Coronary artery (tissue), 2 donors: ENCODE data around the gene ZDHHC15.
"Not testable (repeated sequence)": the region's sequence is repeated elsewhere in the genome, so short reads cannot be mapped to it uniquely, and the experiment has no call there.

Experiments
- DNase-seq: peaks from one replicate; pipeline ENCODE4 v3.0.0-alpha.2; 2017; ENCODE audit warnings: low spot score
- H3K27ac ChIP-seq, 2 donors: fragments of 200-600 bp; sonication (generic); one replicate each; pipeline ENCODE4 v1.5.1; 2016 to 2019
- H3K4me3 ChIP-seq: fragments of 200-600 bp; sonication (generic); 2 replicates; pipeline ENCODE4 v1.5.1; 2016; ENCODE audit warnings: mild to moderate bottlenecking, moderate library complexity
- TF ChIP-seq, protein P1 (sequence below): fragments of 200-600 bp; sonication (generic); IDR thresholded peaks from one replicate; pipeline ENCODE4 v1.5.1; 2019; ENCODE audit warnings: antibody characterized with exemption

ZDHHC15 gene, protein sequence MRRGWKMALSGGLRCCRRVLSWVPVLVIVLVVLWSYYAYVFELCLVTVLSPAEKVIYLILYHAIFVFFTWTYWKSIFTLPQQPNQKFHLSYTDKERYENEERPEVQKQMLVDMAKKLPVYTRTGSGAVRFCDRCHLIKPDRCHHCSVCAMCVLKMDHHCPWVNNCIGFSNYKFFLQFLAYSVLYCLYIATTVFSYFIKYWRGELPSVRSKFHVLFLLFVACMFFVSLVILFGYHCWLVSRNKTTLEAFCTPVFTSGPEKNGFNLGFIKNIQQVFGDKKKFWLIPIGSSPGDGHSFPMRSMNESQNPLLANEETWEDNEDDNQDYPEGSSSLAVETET

DNA sequence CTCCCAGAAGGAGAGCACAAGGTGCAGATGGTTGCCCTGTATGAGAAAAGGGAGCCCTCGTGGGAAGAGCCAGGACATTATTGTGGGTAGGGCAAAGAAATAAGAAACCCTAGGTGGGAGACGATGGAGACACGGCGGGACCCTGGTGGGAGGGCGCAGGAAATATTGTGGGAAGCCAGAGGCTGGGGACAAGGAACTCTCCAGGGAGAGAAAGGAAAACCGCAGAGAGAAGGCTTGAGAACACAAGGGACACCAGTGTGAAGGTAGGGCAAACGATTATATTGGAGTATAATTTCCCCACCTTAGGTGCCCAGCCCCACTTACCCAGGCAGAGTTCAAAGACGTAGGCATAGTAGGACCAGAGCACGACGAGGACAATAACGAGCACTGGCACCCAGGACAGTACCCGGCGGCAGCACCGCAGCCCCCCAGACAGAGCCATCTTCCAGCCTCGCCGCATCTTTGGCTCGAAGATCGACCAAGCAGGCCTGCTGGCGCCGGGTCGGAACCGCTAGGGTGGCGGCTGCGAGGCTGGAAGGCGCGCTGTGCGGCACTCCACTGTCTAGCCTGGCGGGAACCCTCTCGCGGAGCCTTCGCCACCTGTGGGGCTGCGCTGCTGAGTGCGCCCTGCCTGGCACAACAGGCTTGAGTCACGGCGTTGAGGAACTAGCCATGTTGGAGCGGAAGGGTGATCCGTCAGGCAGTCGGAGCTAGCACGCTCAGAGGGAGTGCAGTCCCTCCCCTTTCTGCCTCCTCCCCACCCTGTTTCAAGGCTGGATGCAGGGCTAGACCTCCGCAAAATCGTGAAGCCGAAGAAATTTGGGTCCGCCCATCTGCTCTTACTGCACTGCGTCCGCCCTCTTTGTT lies at the start of gene ZDHHC15:
Gene ZDHHC15, minus strand, starts transcription at position 473 of the 867 bp plus-strand sequence. Its CDS starts 13 bp downstream, at position 460.
- TF ChIP-seq, protein P1, sequence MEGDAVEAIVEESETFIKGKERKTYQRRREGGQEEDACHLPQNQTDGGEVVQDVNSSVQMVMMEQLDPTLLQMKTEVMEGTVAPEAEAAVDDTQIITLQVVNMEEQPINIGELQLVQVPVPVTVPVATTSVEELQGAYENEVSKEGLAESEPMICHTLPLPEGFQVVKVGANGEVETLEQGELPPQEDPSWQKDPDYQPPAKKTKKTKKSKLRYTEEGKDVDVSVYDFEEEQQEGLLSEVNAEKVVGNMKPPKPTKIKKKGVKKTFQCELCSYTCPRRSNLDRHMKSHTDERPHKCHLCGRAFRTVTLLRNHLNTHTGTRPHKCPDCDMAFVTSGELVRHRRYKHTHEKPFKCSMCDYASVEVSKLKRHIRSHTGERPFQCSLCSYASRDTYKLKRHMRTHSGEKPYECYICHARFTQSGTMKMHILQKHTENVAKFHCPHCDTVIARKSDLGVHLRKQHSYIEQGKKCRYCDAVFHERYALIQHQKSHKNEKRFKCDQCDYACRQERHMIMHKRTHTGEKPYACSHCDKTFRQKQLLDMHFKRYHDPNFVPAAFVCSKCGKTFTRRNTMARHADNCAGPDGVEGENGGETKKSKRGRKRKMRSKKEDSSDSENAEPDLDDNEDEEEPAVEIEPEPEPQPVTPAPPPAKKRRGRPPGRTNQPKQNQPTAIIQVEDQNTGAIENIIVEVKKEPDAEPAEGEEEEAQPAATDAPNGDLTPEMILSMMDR: no peak
- DNase-seq: peak; percentile 80
- Histone ChIP-seq H3K27ac (peak within 1 kb of the TSS; percentile 67 to 88), H3K4me3 (peak within 1 kb of the TSS; percentile 71)

DNA sequence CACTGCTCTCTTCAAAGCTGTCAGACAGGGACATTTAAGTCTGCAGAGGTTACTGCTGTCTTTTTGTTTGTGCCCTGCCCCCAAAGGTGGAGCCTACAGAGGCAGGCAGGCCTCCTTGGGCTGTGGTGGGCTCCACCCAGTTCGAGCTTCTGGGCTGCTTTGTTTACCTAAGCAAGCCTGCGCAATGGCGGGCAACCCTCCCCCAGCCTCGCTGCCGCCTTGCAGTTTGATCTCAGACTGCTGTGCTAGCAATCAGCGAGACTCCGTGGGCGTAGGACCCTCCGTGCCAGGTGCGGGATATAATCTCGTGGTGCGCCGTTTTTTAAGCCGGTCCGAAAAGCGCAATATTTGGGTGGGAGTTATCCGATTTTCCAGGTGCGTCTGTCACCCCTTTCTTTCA lies 37.7 kb upstream of the ZDHHC15 start:
- DNase-seq, H3K4me3 ChIP-seq, H3K27ac ChIP-seq: not testable (repeated sequence)

GRCh38 chrX:75547783-75548182 lies 24.9 kb upstream of the ZDHHC15 start:
- Histone ChIP-seq H3K4me3 (no peak overlapping the region), H3K27ac (no peak overlapping the region)
- DNase-seq: no peak
- TF ChIP-seq, protein P1: no peak

DNA sequence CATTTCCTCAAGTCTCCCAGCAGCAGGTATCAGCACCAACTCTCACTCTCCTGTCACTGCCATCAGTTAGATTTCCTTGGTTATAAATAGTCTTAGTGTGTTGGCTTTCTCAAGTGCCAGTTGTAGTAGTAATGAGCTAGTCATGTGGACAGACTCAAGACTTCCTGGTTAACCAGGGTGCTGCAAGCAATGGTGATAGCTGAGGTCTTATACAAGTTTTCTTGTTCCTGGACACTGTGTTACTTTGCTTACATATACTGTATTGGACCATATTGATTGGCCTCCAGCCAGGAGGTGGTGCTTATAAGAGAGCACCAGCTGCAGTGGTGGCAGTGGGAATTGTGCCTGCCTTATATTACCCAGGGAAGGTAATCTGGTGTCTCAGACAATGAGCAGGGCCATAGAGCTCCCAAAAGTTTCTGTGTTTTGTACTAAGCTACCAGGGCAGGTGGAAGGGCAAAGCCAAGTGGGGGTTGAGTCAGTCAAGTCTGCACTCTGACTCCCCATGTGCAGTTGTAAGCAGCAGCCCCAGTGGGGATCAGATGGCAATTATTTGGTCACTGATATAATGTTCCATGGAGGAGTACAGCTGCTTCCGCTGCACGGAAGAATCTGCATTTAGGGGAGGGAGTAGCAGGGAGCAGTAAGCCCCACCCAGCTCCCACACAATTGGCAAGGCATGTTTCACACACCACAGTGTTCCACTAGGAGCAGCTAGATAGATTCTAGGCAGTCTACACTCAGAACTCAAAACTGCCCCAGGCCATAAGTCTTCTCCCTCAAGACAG lies 24.1 kb upstream of the ZDHHC15 start:
- H3K27ac ChIP-seq: no peak overlapping the region
- DNase-seq: no peak
- no peak overlapping the region for H3K4me3 ChIP-seq
- TF ChIP-seq, protein P1: no peak

DNA sequence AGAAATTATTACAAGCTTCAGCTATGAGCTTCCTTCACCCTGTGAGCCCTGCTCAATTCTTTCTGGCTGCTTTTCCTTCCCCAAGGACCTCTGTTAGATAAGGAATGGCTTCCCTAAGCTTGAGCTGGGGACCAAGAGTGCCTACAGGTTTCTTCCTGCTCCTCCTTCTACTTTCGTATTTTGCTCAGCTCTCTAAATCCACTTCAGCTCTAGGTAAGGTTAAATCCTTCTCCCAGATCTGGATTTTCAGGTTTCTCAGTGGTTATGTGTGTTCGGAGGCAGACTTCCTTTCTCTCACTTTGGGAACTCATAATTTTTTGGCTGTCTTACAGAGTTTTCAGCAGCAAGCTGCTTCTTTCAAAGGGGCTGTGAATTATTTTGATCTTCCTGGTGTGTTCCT lies 21.9 kb upstream of the ZDHHC15 start:
- Histone ChIP-seq H3K4me3 (no peak overlapping the region), H3K27ac (peak overlapping the region in 1 of 2 donors; percentile 16)
- TF ChIP-seq, protein P1: no peak
- no peak for DNase-seq

DNA sequence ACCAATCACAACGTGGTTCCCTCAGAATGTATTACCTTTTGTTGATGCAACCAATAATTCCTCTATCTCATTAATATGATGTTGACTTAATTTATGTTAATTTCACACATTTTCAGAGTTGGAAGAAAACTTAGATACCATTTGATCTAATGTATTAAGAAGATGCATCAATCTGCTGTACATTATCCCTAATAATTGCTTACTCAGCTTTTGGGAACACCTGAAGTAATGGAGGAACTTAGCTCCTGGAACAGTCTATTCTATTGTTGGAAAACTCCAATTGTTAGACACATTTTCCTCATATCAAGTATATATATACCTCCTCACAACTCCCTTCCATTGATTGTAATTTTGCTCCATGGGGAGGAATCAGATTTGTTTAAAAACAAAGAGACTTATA lies 38.9 kb downstream of the ZDHHC15 start:
- no peak for DNase-seq
- TF ChIP-seq, protein P1: no peak
- Histone ChIP-seq H3K4me3 (no peak overlapping the region), H3K27ac (no peak overlapping the region)

DNA sequence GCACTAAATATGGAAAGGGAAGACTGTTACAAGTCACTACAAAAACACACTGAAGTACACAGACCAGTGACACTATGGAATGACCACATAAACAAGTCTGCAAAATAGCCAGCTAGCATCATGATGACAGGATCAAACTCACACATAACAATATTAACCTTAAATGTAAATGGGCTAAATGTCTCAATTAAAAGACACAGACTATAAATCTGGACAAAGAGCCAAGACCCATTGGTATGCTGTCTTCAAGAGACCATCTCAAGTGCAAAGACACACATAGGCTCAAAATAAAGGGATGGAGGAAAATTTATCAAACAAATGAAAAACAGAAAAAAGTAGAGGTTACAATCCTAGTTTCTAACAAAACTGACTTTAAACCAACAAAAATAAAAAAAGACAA lies 61.1 kb downstream of the ZDHHC15 start:
- not testable (repeated sequence) for H3K4me3 ChIP-seq, H3K27ac ChIP-seq, DNase-seq
